ENCODE results near the gene ADAMTSL3. TPM values are rescaled to one million over a fixed set of nuclear protein-coding genes. Genes with fewer than 3 reads are reported as not detected.

Gene ADAMTSL3
- total and polyA plus RNA-seq, 11 donors = 1.3 to 13.2 (median 7.3) TPM

- H3K27me3 ChIP-seq = no peaks in the 10 kb centered on the region
- intact Hi-C loops (cut with DNase I) = no loop called here
- WGBS, 4 donors = 88 to 97% (median 93%) methylated on average over 6 of the region's 6 CpGs
- peaks cover 0 to 15% (median 0%) of the 10 kb centered on the region in 12 donors for H3K4me1 ChIP-seq
- ATAC-seq = no peak
- peaks cover 0 to 19% (median 0%) of the 10 kb centered on the region in 9 donors for H3K36me3 ChIP-seq
- DNase-seq = no peak
- no peak overlapping the region for H3K4me3 ChIP-seq
- TF ChIP-seq CTCF (IDR thresholded peaks at IDR 0.05) = no peak
- no peak for TF ChIP-seq POLR2A (IDR thresholded peaks at IDR 0.05)
- H3K27ac ChIP-seq = no peak overlapping the region
- no peaks in the 10 kb centered on the region for H3K9me3 ChIP-seq
Measured at GRCh38 chr15:83708328-83708727, 54.4 kb downstream of the ADAMTSL3 start.

- peaks cover 0 to 22% (median 0%) of the 10 kb centered on the region in 12 donors for H3K4me1 ChIP-seq
- no peaks in the 10 kb centered on the region for H3K9me3 ChIP-seq
- WGBS, 4 donors = 87 to 90% (median 89%) methylated on average over 2 of the region's 2 CpGs
- DNase-seq (no peak), ATAC-seq (no peak)
- TF ChIP-seq POLR2A (IDR thresholded peaks at IDR 0.05) (no peak), CTCF (IDR thresholded peaks at IDR 0.05) (no peak)
- no peaks in the 10 kb centered on the region for H3K27me3 ChIP-seq
- H3K4me3 ChIP-seq = no peak overlapping the region
- no peak overlapping the region for H3K27ac ChIP-seq
- H3K36me3 ChIP-seq = peaks cover 0 to 18% (median 0%) of the 10 kb centered on the region in 9 donors
- intact Hi-C loops (cut with DNase I) = no loop called here
Measured at GRCh38 chr15:83709241-83709640, 55.3 kb downstream of the ADAMTSL3 start.

- Histone ChIP-seq H3K27ac (no peak overlapping the region), H3K36me3 (peaks cover 0 to 14% (median 0%) of the 10 kb centered on the region in 9 donors), H3K9me3 (no peaks in the 10 kb centered on the region), H3K27me3 (no peaks in the 10 kb centered on the region), H3K4me3 (no peak overlapping the region), H3K4me1 (peaks cover 0 to 25% (median 0%) of the 10 kb centered on the region in 12 donors)
- WGBS, 4 donors = 93 to 97% (median 95%) methylated on average over 3 of the region's 3 CpGs
- ATAC-seq (no peak), DNase-seq (no peak)
- TF ChIP-seq CTCF (IDR thresholded peaks at IDR 0.05) (no peak), POLR2A (IDR thresholded peaks at IDR 0.05) (no peak)
- intact Hi-C loops (cut with DNase I) = no loop called here
Measured at GRCh38 chr15:83709811-83710210, 55.9 kb downstream of the ADAMTSL3 start.

- no peak overlapping the region for H3K27ac ChIP-seq
- H3K4me1 ChIP-seq = peaks cover 0 to 30% (median 0%) of the 10 kb centered on the region in 12 donors
- TF ChIP-seq CTCF (IDR thresholded peaks at IDR 0.05) (no peak), POLR2A (IDR thresholded peaks at IDR 0.05) (no peak)
- ATAC-seq = no peak
- intact Hi-C loops (cut with DNase I) = no loop called here
- peaks cover 0 to 9% (median 0%) of the 10 kb centered on the region in 9 donors for H3K36me3 ChIP-seq
- DNase-seq = no peak
- H3K9me3 ChIP-seq = no peaks in the 10 kb centered on the region
- H3K27me3 ChIP-seq = no peaks in the 10 kb centered on the region
- H3K4me3 ChIP-seq = no peak overlapping the region
Measured at GRCh38 chr15:83710452-83710851, 56.5 kb downstream of the ADAMTSL3 start.

Measured in heart left ventricle (tissue), 16 donors.